ENCODE results near the gene PWWP2B.

GRCh38 chr10:132393695-132394181 lies 3.3 kb upstream of the PWWP2B start:
- TF ChIP-seq CTCF (IDR thresholded peaks at IDR 0.05; ENCODE audit: low read depth, low read length) (no peak), EZH2phosphoT487 (IDR thresholded peaks at IDR 0.05; ENCODE audit: low read depth) (no peak)
